HG03175 (cell line): Measurements from ENCODE around the gene GBP3.
"Not testable (repeated sequence)": the region's sequence is repeated elsewhere in the genome, so short reads cannot be mapped to it uniquely, and the experiment has no call there.

Experiments used
- ATAC-seq: cut with Tn5 transposase; IDR thresholded peaks from one replicate; pipeline ENCODE4 v1.9.1; 2021; ENCODE audit warnings: mild to moderate bottlenecking, moderate library complexity; ENCODE audit not compliant: unreplicated experiment

Gene GBP3

GRCh38 chr1:89041721-89042120 is 19.1 kb upstream of the GBP3 start:
- ATAC-seq, result no peak

GRCh38 chr1:89041119-89041641 is 18.5 kb upstream of the GBP3 start:
- ATAC-seq, result peak; percentile 96

- no peak for ATAC-seq
These were observed 17.6 kb upstream of the GBP3 start for GRCh38 chr1:89040315-89040626.

- no peak for ATAC-seq
These were observed 14.5 kb upstream of the GBP3 start for GRCh38 chr1:89037186-89037585.

GRCh38 chr1:89035080-89035479 is 12.4 kb upstream of the GBP3 start:
- no peak for ATAC-seq

- not testable (repeated sequence) for ATAC-seq
These were observed 11.3 kb upstream of the GBP3 start for GRCh38 chr1:89034004-89034403.

- not testable (repeated sequence) for ATAC-seq
These were observed 6.4 kb upstream of the GBP3 start for GRCh38 chr1:89029051-89029450.

- ATAC-seq, result no peak
These were observed 3.3 kb upstream of the GBP3 start for GRCh38 chr1:89025928-89026327.

- ATAC-seq, result peak; percentile 3
These were observed 360 bp upstream of the GBP3 start for GRCh38 chr1:89023026-89023425.

GRCh38 chr1:89018318-89018717 is 4.3 kb downstream of the GBP3 start:
- not testable (repeated sequence) for ATAC-seq

GRCh38 chr1:89008511-89008910 is 14.2 kb downstream of the GBP3 start:
- ATAC-seq, result no peak

GRCh38 chr1:89005286-89006151 is 17.1 kb downstream of the GBP3 start:
- ATAC-seq, result no peak

GRCh38 chr1:89002176-89002575 is 20.5 kb downstream of the GBP3 start:
- not testable (repeated sequence) for ATAC-seq

- ATAC-seq, result no peak
These were observed 21.2 kb downstream of the GBP3 start for GRCh38 chr1:89001510-89001909.

GRCh38 chr1:88998716-88999115 is 23.9 kb downstream of the GBP3 start:
- peak; percentile 93 for ATAC-seq

- ATAC-seq, result no peak
These were observed 32.2 kb downstream of the GBP3 start for GRCh38 chr1:88990426-88990825.

- ATAC-seq, result no peak
These were observed 37.0 kb downstream of the GBP3 start for GRCh38 chr1:88985692-88986091.

- no peak for ATAC-seq
These were observed 37.6 kb downstream of the GBP3 start for GRCh38 chr1:88985032-88985431.

GRCh38 chr1:88984569-88984968 is 38.1 kb downstream of the GBP3 start:
- ATAC-seq, result no peak

- no peak for ATAC-seq
These were observed 38.7 kb downstream of the GBP3 start for GRCh38 chr1:88983791-88984559.

- ATAC-seq, result no peak
These were observed 40.6 kb downstream of the GBP3 start for GRCh38 chr1:88982055-88982454.

- not testable (repeated sequence) for ATAC-seq
These were observed 41.2 kb downstream of the GBP3 start for GRCh38 chr1:88981506-88981905.
